ENCODE results near the gene KIF1A.

The KIF1A gene

GRCh38 chr2:240764605-240765004 lies 55.4 kb downstream of the KIF1A start:
- Histone ChIP-seq H3K4me2 (ENCODE audit: low read length) (no peak overlapping the region), H3F3A (ENCODE audit: insufficient read depth, low read length) (no peaks in the 10 kb centered on the region), H2AFZ (ENCODE audit: low read length) (no peak overlapping the region), H3K9ac (ENCODE audit: low read length) (no peak overlapping the region), H3K79me2 (ENCODE audit: insufficient read depth, low read length) (no peaks in the 10 kb centered on the region), H3K9me3 (ENCODE audit: low read length) (no peaks in the 10 kb centered on the region), H4K20me1 (ENCODE audit: insufficient read depth, low read length) (no peaks in the 10 kb centered on the region), H3K27me3 (ENCODE audit: insufficient read depth, low read length) (no peaks in the 10 kb centered on the region), H3K27ac (ENCODE audit: low read depth, low read length, poor library complexity, severe bottlenecking) (no peak overlapping the region), H3K4me1 (ENCODE audit: insufficient read depth, low read length, severe bottlenecking) (no peaks in the 10 kb centered on the region), H3K4me3 (ENCODE audit: low read depth, low read length, poor library complexity, severe bottlenecking) (no peak overlapping the region), H3K9me2 (ENCODE audit: low read depth, low read length) (no peaks in the 10 kb centered on the region), H3K36me3 (ENCODE audit: insufficient read depth, low read length) (no peaks in the 10 kb centered on the region)
- TF ChIP-seq CTCF (IDR thresholded peaks at IDR 0.05; ENCODE audit: low read length): no peak
- no peak for TF ChIP-seq EZH2 (IDR thresholded peaks at IDR 0.05; ENCODE audit: borderline replicate concordance, low read length)

- no peaks in the 10 kb centered on the region for H3K36me3 ChIP-seq (ENCODE audit: insufficient read depth, low read length)
- no peak overlapping the region for H3K9ac ChIP-seq (ENCODE audit: low read length)
- H4K20me1 ChIP-seq (ENCODE audit: insufficient read depth, low read length): no peaks in the 10 kb centered on the region
- H3K4me3 ChIP-seq (ENCODE audit: low read depth, low read length, poor library complexity, severe bottlenecking): no peak overlapping the region
- no peak for TF ChIP-seq EZH2 (IDR thresholded peaks at IDR 0.05; ENCODE audit: borderline replicate concordance, low read length)
- no peak for TF ChIP-seq CTCF (IDR thresholded peaks at IDR 0.05; ENCODE audit: low read length)
- no peak overlapping the region for H3K27ac ChIP-seq (ENCODE audit: low read depth, low read length, poor library complexity, severe bottlenecking)
- no peaks in the 10 kb centered on the region for H3F3A ChIP-seq (ENCODE audit: insufficient read depth, low read length)
- H2AFZ ChIP-seq (ENCODE audit: low read length): no peak overlapping the region
- no peaks in the 10 kb centered on the region for H3K9me2 ChIP-seq (ENCODE audit: low read depth, low read length)
- H3K4me1 ChIP-seq (ENCODE audit: insufficient read depth, low read length, severe bottlenecking): no peaks in the 10 kb centered on the region
- H3K9me3 ChIP-seq (ENCODE audit: low read length): no peaks in the 10 kb centered on the region
- no peaks in the 10 kb centered on the region for H3K27me3 ChIP-seq (ENCODE audit: insufficient read depth, low read length)
- H3K4me2 ChIP-seq (ENCODE audit: low read length): no peak overlapping the region
- no peaks in the 10 kb centered on the region for H3K79me2 ChIP-seq (ENCODE audit: insufficient read depth, low read length)
These were observed 57.0 kb downstream of the KIF1A start for GRCh38 chr2:240762971-240763370.

GRCh38 chr2:240762249-240762648 lies 57.8 kb downstream of the KIF1A start:
- no peaks in the 10 kb centered on the region for H3F3A ChIP-seq (ENCODE audit: insufficient read depth, low read length)
- H3K27ac ChIP-seq (ENCODE audit: low read depth, low read length, poor library complexity, severe bottlenecking): no peak overlapping the region
- H3K79me2 ChIP-seq (ENCODE audit: insufficient read depth, low read length): no peaks in the 10 kb centered on the region
- H3K9me2 ChIP-seq (ENCODE audit: low read depth, low read length): no peaks in the 10 kb centered on the region
- H3K36me3 ChIP-seq (ENCODE audit: insufficient read depth, low read length): no peaks in the 10 kb centered on the region
- no peaks in the 10 kb centered on the region for H3K9me3 ChIP-seq (ENCODE audit: low read length)
- H3K4me2 ChIP-seq (ENCODE audit: low read length): no peak overlapping the region
- H2AFZ ChIP-seq (ENCODE audit: low read length): no peak overlapping the region
- no peaks in the 10 kb centered on the region for H3K27me3 ChIP-seq (ENCODE audit: insufficient read depth, low read length)
- TF ChIP-seq EZH2 (IDR thresholded peaks at IDR 0.05; ENCODE audit: borderline replicate concordance, low read length): no peak
- TF ChIP-seq CTCF (IDR thresholded peaks at IDR 0.05; ENCODE audit: low read length): no peak
- H3K4me1 ChIP-seq (ENCODE audit: insufficient read depth, low read length, severe bottlenecking): no peaks in the 10 kb centered on the region
- no peaks in the 10 kb centered on the region for H4K20me1 ChIP-seq (ENCODE audit: insufficient read depth, low read length)
- H3K4me3 ChIP-seq (ENCODE audit: low read depth, low read length, poor library complexity, severe bottlenecking): no peak overlapping the region
- H3K9ac ChIP-seq (ENCODE audit: low read length): no peak overlapping the region

All from OCI-LY1 (cell line).